ENCODE data around the gene TIMP1. TPM values are rescaled to one million over a fixed set of nuclear protein-coding genes. Genes with fewer than 3 reads are reported as not detected.

Gene TIMP1
- polyA plus RNA-seq, 1 donor (not counting 4 experiments of a cell fraction or from before 2014, with no cell fraction given), result 151 TPM

DNA sequence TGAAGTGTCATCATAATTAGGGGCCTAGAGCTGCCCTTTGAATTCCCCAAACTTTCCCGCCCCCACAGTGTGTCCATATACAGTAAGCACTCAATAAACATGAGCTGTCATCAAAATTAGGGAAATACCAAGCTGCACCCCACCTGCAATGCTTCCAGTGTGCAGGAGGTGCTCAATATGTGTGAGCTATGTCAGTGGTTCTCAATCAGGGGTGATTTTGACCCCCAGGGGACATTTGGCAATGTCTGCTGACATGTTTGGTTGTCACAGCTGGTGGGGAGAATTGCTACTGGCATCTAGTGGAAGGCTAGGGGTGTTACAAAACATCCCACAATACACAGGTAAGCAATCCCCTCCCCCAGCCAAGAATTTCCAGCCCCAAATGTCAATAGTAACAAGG lies 46.7 kb downstream of the TIMP1 start:
- TF ChIP-seq, protein P1, sequence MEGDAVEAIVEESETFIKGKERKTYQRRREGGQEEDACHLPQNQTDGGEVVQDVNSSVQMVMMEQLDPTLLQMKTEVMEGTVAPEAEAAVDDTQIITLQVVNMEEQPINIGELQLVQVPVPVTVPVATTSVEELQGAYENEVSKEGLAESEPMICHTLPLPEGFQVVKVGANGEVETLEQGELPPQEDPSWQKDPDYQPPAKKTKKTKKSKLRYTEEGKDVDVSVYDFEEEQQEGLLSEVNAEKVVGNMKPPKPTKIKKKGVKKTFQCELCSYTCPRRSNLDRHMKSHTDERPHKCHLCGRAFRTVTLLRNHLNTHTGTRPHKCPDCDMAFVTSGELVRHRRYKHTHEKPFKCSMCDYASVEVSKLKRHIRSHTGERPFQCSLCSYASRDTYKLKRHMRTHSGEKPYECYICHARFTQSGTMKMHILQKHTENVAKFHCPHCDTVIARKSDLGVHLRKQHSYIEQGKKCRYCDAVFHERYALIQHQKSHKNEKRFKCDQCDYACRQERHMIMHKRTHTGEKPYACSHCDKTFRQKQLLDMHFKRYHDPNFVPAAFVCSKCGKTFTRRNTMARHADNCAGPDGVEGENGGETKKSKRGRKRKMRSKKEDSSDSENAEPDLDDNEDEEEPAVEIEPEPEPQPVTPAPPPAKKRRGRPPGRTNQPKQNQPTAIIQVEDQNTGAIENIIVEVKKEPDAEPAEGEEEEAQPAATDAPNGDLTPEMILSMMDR (optimal IDR thresholded peaks at IDR 0.05 in 1 of 3, IDR thresholded peaks at IDR 0.05 in 1 of 3, conservative IDR thresholded peaks at IDR 0.05 in 1 of 3; ENCODE audit: extremely low read depth in 1 of 3, insufficient read depth in 2 of 3, low read length in 3 of 3), result peak in 2 of 3 experiments; percentile 12 to 48
- no peak for TF ChIP-seq EZH2 (IDR thresholded peaks at IDR 0.05; ENCODE audit: low read length)
- no peaks in the 10 kb centered on the region for H3K79me2 ChIP-seq (ENCODE audit: control insufficient read depth, insufficient read depth, low read length)
- H3K27me3 ChIP-seq (ENCODE audit: control insufficient read depth, extremely low read depth, insufficient read depth, low read length), result no peaks in the 10 kb centered on the region
- no peak overlapping the region for H3K27ac ChIP-seq (ENCODE audit: control insufficient read depth, insufficient read depth, low read length)
- no peak for FAIRE-seq
- H3K4me1 ChIP-seq (ENCODE audit: control insufficient read depth, extremely low read depth, insufficient read depth, low read length), result no peaks in the 10 kb centered on the region
- H4K20me1 ChIP-seq (ENCODE audit: control insufficient read depth, extremely low read depth, insufficient read depth, low read length), result no peaks in the 10 kb centered on the region
- H3K36me3 ChIP-seq (ENCODE audit: control insufficient read depth in 2 of 2, extremely low read depth in 1 of 2, insufficient read depth in 2 of 2, low read length in 2 of 2), result no peaks in the 10 kb centered on the region
- H3K9ac ChIP-seq (ENCODE audit: control insufficient read depth, extremely low read depth, insufficient read depth, low read length), result no peak overlapping the region
- no peak overlapping the region for H3K4me2 ChIP-seq (ENCODE audit: control insufficient read depth, extremely low read depth, insufficient read depth, low read depth, low read length)
- DNase-seq (ENCODE audit: low read depth, low spot score), result no peak
- H3K4me3 ChIP-seq (ENCODE audit: control insufficient read depth in 2 of 3, extremely low read depth in 1 of 3, insufficient read depth in 2 of 3, low read depth in 1 of 3, low read length in 3 of 3), result no peak overlapping the region
- dilution Hi-C loops (cut with MboI; ENCODE audit: extremely low pct_ligation_motif_present, low sequenced_read_pairs), result no loop called here
- no peaks in the 10 kb centered on the region for H3K9me3 ChIP-seq (ENCODE audit: control insufficient read depth, low read depth, low read length)
- H3K9me1 ChIP-seq (ENCODE audit: control insufficient read depth, extremely low read depth, insufficient read depth, low read length), result no peaks in the 10 kb centered on the region
- no peak overlapping the region for H2AFZ ChIP-seq (ENCODE audit: control insufficient read depth, low read length)

DNA sequence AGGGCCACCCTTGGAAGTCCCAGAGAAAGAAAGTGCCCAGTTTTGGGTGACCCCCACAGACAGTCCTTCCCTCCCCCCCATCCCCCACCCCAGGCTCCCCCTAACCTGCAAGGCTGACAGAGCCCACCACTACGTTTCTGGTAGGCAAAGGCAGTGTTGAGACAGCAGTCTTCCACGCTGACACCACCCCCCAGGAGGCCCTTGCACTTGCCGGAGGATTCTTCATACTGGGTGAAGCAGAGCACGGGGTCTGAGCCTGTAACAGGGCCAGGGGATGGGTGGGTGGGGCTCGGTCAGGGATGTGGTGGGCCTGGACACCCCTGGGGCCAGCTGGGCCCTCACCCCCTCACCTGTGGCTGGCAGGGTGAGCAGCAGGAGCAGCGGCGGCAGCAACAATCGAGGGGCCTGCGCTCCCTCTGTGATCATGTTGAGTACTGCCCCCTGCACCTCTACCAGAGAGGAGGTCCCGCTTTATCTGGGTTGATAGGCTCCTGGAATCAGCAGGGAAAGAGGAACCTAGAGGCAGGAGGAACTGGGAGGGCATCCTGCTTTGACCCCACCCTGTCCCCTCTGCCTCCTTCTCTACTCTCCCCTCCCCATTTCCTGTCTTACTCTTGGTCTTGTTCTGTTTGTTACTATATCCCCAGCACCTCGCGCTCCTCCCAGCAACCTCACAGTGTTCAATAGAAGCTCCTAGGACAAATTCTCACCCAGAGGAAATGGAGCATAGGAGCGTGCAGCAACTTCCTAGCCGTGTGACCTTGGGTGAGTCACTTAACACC lies 47.4 kb downstream of the TIMP1 start, which contains the start of gene CFP:
Gene CFP (minus strand): TSS at position 512 of the 782 bp plus-strand sequence. CDS start 86 bp downstream, at position 426.
- FAIRE-seq (no peak), DNase-seq (ENCODE audit: low read depth, low spot score) (no peak)
- no peaks in the 10 kb centered on the region for H3K79me2 ChIP-seq (ENCODE audit: control insufficient read depth, insufficient read depth, low read length)
- no peak within 1 kb of the TSS for H3K4me3 ChIP-seq (ENCODE audit: control insufficient read depth in 2 of 3, extremely low read depth in 1 of 3, insufficient read depth in 2 of 3, low read depth in 1 of 3, low read length in 3 of 3)
- H3K27me3 ChIP-seq (ENCODE audit: control insufficient read depth, extremely low read depth, insufficient read depth, low read length), result no peaks in the 10 kb centered on the region
- no peak within 1 kb of the TSS for H3K27ac ChIP-seq (ENCODE audit: control insufficient read depth, insufficient read depth, low read length)
- TF ChIP-seq, protein P1 (optimal IDR thresholded peaks at IDR 0.05 in 1 of 3, IDR thresholded peaks at IDR 0.05 in 1 of 3, conservative IDR thresholded peaks at IDR 0.05 in 1 of 3; ENCODE audit: extremely low read depth in 1 of 3, insufficient read depth in 2 of 3, low read length in 3 of 3), result no peak
- TF ChIP-seq EZH2 (IDR thresholded peaks at IDR 0.05; ENCODE audit: low read length), result no peak
- peaks cover 2% of the 10 kb centered on the region for H3K9me3 ChIP-seq (ENCODE audit: control insufficient read depth, low read depth, low read length)
- no peak within 1 kb of the TSS for H3K4me2 ChIP-seq (ENCODE audit: control insufficient read depth, extremely low read depth, insufficient read depth, low read depth, low read length)
- H4K20me1 ChIP-seq (ENCODE audit: control insufficient read depth, extremely low read depth, insufficient read depth, low read length), result no peaks in the 10 kb centered on the region
- dilution Hi-C loops (cut with MboI; ENCODE audit: extremely low pct_ligation_motif_present, low sequenced_read_pairs), result no loop called here
- no peaks in the 10 kb centered on the region for H3K9me1 ChIP-seq (ENCODE audit: control insufficient read depth, extremely low read depth, insufficient read depth, low read length)
- no peak within 1 kb of the TSS for H3K9ac ChIP-seq (ENCODE audit: control insufficient read depth, extremely low read depth, insufficient read depth, low read length)
- no peak within 1 kb of the TSS for H2AFZ ChIP-seq (ENCODE audit: control insufficient read depth, low read length)
- H3K4me1 ChIP-seq (ENCODE audit: control insufficient read depth, extremely low read depth, insufficient read depth, low read length), result no peaks in the 10 kb centered on the region
- H3K36me3 ChIP-seq (ENCODE audit: control insufficient read depth in 2 of 2, extremely low read depth in 1 of 2, insufficient read depth in 2 of 2, low read length in 2 of 2), result peaks cover 0 to 3% of the 10 kb centered on the region in 2 experiments
